ENCODE data around the gene FAM187B.
"Not testable (repeated sequence)": the region's sequence is repeated elsewhere in the genome, so short reads cannot be mapped to it uniquely, and the experiment has no call there.

FAM187B gene

DNA sequence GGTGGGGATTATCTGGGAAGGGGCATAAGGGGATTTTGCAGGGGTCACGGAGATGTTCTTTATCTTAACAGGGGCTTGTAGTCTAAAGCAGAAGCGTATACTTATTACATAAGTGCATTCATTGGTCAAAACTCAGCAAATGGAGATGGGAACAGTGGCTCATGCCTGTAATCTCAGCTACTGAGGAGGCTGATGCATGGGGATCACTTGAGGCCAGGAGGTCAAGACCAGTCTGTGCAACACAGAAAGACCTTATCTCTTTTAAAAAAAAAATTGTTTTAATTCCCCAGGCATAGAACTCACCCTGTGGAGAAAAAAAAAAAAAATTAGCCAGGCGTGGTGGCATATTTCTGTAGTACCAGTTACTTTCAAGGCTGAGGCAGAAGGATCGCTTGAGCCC lies 18.9 kb downstream of the FAM187B start:
- no peak for DNase-seq

DNA sequence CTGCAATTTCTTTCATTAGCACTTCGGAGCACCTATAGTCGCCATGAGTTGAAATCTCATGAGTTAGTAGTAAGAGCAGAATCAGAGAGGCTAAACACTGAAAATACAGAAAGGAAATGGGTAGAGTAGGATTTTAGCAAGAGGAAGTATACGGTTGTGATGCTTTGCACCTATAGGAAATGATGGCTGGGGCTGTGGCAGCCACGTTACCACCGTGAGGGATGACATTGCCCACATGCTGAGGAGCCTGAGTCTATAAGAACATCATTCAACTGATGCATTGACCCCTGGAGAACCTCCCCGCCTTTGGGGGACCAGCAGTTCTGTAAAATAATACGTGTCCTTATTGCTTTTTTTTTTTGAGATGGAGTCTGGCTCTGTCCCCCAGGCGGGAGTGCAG lies 20.4 kb downstream of the FAM187B start:
- DNase-seq, result no peak

DNA sequence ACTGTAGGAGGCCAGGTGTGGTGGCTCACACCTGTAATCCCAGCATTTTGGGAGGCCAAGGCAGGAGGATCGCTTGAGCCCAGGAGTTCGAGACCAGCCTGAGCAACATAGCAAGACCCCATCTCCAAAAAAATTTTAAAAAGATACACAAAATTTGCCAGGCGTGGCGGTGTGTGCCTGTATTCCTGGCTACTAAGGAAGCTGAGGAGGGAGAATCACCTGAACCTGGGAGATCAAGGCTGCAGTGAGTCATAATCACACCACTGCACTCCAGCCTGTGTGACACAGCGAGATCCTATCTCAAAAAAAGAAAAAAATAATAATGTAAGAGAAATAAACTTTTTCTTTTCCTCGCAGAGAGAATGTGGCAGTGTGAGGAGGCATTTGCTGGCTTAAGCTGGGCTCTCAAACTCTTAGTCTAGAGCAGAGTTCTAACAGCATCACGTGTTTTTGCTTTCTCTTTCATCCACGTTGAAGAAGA lies 21.1 kb downstream of the FAM187B start:
- no peak for DNase-seq

DNA sequence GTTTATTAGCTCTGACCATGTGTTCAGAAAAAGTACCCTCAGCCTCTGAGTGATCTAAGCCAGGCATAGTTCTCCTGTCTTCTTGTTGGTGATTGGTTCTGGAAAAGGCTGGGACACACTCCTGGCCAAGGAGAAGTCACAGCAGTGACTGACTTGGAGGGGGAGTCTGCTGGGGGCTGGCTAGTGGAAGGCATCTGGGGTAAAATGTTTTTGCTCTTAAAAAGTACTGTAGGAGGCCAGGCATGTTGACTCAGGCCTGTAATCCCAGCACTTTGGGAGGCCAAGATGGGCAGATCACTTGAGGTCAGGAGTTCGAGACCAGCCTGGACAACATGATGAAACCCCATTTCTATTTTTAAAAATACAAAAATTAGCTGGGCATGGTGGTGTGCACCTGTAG lies 21.7 kb downstream of the FAM187B start:
- no peak for DNase-seq

DNA sequence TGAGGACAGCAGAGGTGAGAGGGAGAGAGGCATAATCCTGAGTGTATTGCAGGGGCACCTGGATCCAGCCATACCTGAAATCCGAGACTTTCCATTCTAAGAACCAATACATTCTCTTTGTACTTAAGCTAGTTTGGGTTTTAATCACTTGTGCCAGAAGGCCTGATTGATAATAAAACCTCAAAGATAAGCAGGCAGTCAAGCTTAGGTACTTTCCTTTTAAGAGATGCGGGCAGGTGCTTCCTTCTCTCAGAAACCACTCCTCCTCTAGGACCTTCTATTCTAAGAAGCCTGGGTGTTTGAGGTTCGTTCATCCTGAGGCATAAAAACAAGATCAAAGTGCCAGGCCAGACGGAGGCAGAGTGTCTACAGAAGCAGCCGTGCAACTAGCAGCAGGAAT lies 22.2 kb downstream of the FAM187B start:
- DNase-seq, result no peak

DNA sequence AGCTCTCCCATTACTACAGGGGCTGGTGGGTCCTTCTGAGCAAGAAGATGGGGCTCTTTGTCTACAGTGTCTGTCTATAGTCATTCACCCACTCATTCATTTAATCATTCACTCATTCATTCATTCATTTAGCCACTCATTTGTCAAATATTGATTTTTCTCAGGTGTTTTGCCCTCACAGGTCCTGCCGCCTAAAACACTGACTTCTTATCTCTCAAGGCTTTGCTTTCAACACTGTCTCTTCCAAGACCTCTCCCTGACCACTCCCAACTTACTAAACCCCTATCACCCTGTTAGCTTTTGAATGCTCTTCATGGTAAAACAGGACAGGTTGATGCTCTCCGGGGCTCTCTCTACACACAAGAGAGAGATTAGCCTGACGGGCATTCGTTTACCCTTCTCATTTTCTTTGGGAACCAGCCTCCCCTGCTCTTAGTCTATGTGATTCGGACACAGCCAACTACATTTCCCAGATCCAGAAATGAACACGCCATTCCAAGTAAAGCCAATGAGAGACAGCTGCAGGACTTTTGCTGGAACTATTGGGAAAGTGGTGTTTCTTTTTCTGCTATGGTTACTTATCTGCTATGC lies 22.7 kb downstream of the FAM187B start:
- DNase-seq, result no peak

DNA sequence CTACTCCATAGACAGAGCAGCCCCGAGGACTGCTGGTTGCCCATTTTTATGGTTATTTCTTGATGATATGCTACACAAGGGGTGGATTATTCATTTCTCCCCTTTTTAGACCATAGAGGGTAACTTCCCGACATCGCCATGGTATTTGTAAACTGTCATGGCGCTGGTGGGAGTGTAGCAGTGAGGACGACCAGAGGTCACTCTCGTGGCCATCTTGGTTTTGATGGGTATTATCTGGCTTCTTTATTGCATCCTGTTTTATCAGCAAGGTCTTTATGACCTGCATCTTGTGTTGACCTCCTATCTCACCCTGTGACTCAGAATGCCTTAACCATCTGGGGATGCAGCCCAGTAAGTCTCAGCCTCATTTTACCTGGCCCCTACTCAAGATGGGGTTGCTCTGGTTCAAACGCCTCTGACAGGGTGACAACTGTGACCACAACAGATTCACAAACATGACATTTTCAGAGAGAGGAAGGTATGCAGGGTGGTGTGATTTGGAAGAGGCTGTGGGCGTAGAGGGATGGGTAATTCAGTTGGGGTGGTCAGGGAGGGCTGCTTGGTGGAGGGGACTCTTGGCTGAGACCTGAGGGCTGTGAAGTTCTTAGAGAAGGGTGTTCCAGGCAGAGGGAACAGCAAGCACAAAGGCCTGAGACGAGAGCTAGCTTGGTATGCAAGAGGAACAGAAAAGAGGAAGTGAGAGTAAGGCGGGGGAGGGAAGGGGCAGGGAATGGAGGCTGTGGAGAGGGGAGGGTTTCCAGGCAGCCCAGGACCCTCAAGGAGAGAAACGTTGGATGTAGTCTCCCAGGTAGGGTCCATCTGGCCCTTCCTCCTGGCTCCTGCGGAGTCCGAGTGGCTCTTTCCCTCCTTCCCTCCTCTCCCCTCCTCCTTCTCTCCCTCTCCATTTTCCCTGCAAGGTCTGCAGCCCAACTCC lies 23.5 kb downstream of the FAM187B start:
- DNase-seq, result no peak

DNA sequence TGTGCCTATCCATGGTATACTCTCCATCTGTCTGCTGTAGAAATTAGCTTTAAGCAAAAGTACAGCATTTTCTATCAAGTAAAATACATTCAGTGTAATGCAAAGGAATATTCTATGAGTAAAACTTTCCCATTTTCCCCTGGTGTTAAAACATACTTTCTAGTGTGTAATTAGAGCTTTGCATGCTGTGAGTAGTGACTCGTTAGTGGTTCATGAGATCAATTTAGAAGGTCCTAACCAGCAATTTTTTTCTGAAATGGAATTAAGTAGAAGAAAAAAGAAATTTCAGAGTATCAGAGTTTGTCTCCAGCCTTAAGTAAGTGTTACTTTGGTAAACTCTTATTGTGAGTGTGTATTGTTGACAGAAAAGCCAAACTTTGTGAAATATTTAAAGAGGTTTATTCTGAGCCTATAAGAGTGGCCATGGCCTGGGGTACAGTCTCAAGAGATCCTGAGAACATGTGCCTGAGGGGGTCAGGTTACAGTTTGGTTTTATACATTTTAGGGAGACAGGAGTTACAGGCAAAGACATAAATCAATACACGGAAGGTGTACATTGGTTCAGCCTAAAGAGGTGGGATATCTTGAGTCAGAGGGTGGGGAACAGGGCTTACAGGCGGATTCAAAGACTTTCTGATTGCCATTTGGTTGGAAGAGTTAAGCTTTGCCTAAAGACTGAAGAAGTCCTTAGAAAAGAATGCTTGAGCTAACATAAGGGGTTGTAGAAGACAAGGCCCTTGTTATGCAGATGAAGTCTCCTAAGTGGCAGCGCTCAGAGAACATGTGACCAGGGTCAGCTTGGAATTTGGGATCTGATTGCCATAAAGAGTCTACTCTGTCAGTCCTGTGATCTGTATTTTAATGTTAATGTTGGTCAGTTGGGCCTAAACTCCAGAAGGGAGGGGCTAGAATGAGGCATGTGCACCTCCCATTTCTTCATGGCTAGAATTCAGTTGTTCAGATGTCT lies 25.5 kb downstream of the FAM187B start:
- no peak for DNase-seq

DNA sequence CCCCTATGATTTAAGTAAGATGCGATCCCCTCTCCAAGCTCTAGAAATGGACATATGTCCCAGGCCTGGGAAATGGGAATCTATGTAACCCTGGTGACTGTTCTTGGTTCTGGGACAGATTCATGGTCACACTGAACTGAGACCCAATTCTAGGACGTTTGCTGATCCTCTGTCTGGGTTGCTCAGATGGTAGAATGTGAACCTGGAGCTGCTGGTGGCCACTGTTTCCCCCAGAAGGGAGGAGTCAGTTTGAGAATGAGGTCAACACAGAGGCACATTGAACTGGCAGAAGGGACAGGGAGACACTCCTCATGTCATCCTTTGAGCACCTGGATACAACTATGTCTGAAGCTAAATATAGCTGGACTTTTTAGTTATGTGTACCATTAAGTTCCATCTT lies 29.1 kb downstream of the FAM187B start:
- no peak for DNase-seq

DNA sequence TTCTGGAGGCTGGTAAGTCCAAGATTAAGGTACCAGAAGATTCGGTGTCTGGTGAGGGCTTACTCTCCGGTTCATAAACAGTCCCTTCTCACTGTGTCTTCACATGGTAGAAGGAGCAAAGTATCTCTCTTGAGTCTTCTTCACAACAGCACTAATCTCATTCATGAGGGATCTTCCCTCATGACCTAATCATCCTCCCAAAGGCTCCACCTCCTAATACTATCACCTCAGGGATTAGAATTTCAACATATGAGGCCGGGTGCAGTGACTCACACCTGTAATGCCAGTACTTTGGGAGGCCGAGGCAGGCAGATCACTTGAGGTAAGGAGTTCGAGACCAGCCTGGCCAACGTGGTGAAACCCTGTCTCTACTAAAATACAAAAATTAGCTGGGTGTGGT lies 31.7 kb downstream of the FAM187B start:
- DNase-seq, result not testable (repeated sequence)

DNA sequence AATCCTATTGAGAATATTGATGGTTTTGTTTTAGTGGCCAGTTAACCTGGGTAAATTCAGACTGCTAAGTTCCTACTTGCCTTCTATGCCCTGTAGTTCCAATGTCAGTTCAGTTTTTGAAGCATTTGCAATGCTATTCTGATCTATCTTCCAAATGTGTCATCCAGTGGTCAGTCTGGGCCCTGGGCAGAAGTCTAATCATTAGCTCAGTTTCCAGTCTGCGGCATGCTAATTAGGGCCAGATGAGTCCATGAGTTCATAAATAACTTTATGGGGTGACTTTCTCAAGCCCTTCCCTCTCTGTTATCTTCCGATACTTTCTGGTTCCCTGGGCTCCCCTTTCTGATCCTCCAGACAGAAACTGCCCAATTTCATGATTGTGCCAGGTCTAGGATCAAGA lies 32.7 kb downstream of the FAM187B start:
- DNase-seq, result no peak

DNA sequence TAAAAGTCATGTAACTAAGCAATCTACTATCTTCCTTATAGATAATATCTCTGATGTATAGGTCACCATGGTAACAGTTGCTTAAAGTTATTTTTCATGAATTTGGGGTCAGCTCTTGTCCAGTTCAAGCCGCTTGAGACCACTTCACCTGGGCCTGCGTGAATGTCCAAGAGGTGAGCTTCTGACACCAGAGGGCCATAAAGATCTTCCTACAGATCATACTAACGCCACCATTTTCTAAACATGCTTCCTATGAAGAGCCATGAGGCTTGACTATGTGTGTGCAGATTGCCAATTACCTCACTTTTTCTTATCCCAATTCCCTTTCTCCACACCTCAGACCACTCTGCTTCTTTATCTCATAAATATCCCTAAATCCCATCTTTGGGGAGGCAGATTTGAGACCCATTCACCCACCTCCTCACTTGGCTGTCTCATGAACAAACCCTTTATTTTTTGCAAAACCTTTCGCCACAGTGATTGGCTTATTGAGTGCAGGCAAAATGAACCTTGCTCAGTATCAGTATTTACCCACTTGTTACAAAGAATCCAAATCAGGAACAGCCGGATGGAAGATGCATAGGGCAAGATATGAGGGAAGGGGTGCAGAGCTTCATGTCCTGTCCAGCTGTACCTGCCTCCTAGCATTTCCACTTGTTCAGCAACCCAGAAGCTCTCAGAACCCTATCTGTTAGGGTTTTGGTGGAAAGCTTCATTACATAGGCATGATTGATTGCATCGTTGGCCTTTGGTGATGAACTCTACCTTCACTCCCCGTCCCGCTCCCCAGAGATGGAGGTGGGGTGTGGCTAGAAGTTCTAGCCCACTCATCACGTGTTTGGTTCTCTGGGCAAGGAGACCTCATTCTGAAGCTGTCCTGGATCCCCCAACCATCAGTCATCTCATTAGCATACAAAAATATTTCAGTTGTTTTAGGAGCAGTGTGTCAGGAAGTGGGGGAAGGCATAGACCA lies 34.2 kb downstream of the FAM187B start:
- DNase-seq, result no peak

DNA sequence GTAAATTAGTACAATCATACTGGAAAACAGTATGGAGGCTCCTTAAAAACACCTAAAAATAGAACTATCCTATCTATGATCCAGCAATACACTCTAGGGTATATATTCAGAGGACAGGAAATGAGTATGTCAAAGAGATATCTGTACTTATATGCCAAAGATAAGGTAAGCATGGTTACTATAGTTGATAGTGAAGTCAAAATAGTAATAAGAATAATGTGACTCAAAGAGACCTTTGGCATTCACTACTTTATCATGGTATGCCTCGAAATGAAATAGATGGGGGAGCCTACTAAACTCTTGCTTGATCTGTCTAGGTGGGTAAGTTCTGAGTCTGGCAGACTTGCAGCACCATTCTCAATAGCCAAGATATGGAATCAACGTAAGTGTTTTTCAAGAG lies 43.7 kb downstream of the FAM187B start:
- no peak for DNase-seq

DNA sequence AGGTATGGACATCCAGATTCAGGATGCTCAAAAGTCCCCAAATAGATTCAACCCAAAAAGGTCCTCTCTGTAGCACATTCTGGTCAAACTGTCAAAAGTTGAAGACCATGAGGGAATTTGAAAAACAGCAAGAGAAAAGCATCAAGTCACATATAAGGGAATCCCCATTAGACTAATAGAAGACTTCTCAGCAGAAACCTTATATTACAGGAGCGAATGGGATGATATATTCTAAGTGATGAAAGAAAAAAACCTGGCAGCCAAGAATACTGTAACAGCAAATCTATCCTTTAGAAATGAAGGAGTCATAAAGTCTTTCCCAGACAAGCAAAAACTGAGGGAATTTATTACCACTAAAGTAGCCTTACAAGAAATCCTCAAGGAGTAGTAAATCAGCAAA lies 44.3 kb downstream of the FAM187B start:
- DNase-seq, result no peak

DNA sequence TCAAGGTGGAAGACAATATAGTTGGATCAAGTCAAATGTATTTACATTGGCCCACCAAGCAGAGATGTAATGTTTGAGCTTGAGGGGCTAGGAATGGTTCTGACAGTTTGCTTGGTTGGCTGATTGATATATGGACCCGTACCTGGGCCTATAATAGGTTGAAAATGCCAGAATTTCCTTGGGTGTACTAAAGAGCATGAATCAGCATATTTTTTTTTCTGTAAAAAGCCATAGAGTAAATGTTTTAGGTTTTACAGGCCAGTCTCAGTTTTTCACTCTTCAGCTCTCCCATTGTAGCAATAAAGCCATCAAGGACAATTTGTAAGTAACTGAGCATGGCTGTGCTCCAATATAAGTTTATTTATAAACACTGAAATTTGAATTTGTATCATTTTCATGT lies 47.2 kb downstream of the FAM187B start:
- no peak for DNase-seq

DNA sequence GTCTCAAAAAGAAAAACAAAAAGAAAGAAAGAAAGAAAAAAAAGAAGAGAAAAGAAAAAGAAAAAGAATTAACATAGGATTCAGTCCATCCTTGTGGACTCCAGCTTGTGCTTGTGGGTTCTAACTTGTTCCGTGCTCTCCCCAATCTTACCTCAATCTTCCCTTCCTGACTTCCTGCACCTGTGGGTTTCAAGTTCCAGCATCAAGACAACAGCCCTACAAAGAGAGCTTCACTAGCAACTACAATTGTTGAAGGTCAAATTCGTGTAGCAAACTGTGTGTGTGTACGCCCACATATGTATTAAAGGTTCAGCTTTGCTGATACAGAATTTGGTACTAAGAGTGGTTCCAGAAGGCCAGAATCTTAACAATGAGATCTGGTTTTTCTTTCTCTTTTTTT lies 48.7 kb downstream of the FAM187B start:
- no peak for DNase-seq

DNA sequence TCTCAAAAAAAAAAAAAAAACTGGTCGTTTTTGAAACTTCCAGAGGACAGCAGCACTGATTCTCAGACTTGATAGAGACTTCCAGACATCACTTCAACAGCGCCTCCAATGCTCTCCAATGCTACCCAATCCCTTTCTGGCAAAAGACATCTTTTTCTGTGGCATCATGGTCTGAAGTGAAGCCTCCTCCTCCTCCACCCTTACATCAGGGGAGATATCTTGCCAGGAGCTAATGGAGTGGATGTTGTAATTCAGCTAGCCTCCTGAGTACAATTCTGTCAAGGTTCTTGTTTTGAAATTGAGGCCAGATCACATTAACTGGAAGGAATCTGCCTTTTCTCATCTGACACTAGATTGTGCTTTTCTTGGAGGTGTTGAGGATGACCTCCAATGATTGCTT lies 49.8 kb downstream of the FAM187B start:
- DNase-seq, result no peak

DNA sequence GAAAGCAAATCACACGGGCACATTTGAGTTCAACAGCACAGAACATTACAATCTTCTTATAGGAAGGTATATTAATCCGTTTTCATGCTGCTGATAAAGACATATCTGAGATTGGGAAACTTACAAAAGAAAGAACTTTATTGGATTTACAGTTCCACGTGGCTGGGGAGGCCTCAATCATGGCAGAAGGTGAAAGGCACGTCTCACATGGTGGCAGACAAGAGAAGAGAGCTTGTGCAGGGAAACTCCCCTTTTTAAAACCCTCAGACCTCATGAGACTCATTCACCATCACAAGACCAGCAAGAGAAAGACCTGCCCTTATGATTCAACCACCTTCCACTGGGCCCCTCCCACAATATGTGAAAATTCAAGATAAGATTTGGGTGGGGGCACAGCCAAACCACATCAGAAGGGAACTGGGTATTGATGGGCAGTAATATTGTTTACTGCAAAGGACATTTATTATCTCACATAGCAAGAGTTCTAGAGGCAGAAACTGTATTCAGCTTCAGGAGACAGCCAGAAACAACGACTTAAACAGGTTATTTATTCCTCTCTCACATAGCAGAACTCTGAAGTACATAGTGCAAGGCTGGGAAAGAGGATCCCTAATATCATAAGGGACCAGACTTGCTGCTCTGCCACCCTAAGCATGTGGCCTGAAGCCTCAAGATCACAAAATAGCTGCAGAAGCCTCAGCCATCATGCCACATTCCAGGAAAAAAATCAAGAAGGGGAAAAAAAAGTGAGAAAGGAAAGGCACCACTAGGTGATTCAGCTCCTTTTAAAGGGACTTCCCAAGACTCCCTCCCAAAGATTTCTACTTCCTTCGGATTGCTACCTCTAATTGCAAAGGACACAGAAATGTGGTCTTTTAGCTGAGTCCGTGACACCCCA lies 50.9 kb downstream of the FAM187B start:
- DNase-seq, result no peak

DNA sequence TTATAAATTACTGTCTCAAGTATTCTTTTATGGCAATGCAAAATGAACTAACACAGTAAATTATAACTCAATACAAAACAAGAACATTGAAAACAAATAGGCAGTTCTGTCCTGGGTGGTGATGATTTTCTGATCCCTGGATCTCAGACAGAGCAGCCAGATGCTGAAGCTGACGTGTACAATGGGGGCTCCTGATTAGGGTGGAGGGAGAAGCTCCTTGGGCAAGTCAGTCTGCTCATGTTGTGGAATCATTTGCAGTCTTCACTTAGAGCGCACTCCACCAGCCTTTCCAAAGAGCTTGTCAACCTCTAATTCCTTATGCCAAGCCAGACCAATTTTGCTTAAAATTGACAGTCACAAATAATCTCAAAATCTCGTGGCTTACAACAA lies 52.4 kb downstream of the FAM187B start:
- DNase-seq, result no peak
